ENCODE results near the gene ATG9A.

The ATG9A gene

DNA sequence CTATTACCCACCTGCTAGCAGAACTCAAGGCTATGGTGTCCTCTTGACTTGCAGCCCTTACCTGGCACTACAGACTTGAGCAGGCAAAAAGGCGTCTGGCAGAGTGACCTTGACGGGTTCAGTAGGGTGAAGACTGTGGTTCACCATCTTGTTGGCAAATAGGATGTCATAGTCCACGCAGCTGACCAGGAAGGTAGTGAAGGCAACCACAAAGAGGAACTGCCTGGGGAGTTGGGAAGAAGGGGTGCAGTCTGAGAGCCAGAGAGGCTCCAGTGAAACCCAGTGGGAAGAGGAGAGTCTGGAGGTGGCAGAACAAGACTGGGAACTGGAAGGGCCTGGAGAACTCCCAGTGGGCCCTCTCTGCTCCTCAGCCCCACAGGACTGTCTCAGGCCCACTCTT is 4.1 kb downstream of the ATG9A start:
- Histone ChIP-seq H3K4me1 (ENCODE audit: low read length) (peaks cover 7% of the 10 kb centered on the region; the same call in 1 of the 2 replicates), H3K4me2 (ENCODE audit: low read length) (no peak overlapping the region), H3K9ac (ENCODE audit: low read length) (no peak overlapping the region), H3K27me3 (ENCODE audit: low read depth, low read length) (no peaks in the 10 kb centered on the region), H3K79me2 (ENCODE audit: low read length) (peaks cover 23% of the 10 kb centered on the region), H2AFZ (ENCODE audit: low read depth, low read length) (no peak overlapping the region), H3K4me3 (ENCODE audit: low read length) (no peak overlapping the region), H3K36me3 (replicated peaks; ENCODE audit: low read depth, low read length) (peaks cover 3% of the 10 kb centered on the region), H3K27ac (ENCODE audit: low read length) (no peak overlapping the region), H4K20me1 (ENCODE audit: insufficient read depth, low read length) (no peaks in the 10 kb centered on the region), H3K9me3 (ENCODE audit: insufficient read depth, low read length) (no peaks in the 10 kb centered on the region)
- no peak for TF ChIP-seq EZH2phosphoT487 (IDR thresholded peaks at IDR 0.05; ENCODE audit: low read depth)
- TF ChIP-seq, protein P1, sequence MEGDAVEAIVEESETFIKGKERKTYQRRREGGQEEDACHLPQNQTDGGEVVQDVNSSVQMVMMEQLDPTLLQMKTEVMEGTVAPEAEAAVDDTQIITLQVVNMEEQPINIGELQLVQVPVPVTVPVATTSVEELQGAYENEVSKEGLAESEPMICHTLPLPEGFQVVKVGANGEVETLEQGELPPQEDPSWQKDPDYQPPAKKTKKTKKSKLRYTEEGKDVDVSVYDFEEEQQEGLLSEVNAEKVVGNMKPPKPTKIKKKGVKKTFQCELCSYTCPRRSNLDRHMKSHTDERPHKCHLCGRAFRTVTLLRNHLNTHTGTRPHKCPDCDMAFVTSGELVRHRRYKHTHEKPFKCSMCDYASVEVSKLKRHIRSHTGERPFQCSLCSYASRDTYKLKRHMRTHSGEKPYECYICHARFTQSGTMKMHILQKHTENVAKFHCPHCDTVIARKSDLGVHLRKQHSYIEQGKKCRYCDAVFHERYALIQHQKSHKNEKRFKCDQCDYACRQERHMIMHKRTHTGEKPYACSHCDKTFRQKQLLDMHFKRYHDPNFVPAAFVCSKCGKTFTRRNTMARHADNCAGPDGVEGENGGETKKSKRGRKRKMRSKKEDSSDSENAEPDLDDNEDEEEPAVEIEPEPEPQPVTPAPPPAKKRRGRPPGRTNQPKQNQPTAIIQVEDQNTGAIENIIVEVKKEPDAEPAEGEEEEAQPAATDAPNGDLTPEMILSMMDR (IDR thresholded peaks at IDR 0.05; ENCODE audit: low read depth, low read length), result no peak

DNA sequence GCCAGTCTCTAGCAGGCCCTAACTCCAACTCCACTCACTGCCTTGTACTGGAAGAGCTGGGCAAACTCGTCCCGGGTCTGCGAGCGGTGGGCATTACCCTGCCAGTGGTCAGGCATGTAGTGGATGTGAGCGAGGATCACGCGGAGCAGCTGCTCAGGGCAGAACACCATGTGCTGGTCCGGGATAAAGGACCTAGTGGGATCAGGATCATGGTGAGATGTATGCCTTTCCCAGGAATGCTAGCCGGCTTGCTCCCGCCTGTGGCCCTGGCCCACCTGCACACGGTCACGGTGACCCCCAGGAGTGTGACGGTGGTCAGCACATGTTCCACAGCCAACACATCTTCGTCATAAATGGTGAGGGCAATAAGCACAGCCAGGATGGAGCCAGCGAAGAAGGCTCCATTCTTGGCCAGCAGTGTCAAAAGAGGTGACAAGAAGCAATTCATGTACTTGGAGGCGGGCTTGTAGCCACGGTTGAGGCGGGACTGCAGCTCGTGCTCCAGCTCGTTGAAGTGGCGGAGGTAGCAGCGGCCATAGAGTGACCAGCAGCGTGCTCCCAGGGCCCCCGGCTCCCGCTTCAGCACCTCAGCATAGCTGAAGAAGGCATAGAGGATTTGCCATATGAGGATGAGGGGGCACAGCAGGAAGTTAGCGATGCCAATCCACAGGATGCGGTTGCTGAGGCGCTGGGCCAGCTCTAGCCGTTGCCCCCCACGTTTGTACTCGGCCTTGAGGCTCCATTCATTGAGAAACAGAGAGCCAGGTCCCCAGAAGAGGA is 5.4 kb downstream of the ATG9A start:
- Histone ChIP-seq H3K4me3 (ENCODE audit: low read length) (no peak overlapping the region), H2AFZ (ENCODE audit: low read depth, low read length) (no peak overlapping the region), H4K20me1 (ENCODE audit: insufficient read depth, low read length) (no peaks in the 10 kb centered on the region), H3K27ac (ENCODE audit: low read length) (no peak overlapping the region), H3K36me3 (replicated peaks; ENCODE audit: low read depth, low read length) (peaks cover 3% of the 10 kb centered on the region), H3K9ac (ENCODE audit: low read length) (no peak overlapping the region), H3K27me3 (ENCODE audit: low read depth, low read length) (no peaks in the 10 kb centered on the region), H3K4me1 (ENCODE audit: low read length) (peaks cover 7% of the 10 kb centered on the region; the same call in 1 of the 2 replicates), H3K9me3 (ENCODE audit: insufficient read depth, low read length) (no peaks in the 10 kb centered on the region), H3K79me2 (ENCODE audit: low read length) (peaks cover 16% of the 10 kb centered on the region), H3K4me2 (ENCODE audit: low read length) (no peak overlapping the region)
- no peak for TF ChIP-seq EZH2phosphoT487 (IDR thresholded peaks at IDR 0.05; ENCODE audit: low read depth)
- TF ChIP-seq, protein P1 (IDR thresholded peaks at IDR 0.05; ENCODE audit: low read depth, low read length), result no peak

DNA sequence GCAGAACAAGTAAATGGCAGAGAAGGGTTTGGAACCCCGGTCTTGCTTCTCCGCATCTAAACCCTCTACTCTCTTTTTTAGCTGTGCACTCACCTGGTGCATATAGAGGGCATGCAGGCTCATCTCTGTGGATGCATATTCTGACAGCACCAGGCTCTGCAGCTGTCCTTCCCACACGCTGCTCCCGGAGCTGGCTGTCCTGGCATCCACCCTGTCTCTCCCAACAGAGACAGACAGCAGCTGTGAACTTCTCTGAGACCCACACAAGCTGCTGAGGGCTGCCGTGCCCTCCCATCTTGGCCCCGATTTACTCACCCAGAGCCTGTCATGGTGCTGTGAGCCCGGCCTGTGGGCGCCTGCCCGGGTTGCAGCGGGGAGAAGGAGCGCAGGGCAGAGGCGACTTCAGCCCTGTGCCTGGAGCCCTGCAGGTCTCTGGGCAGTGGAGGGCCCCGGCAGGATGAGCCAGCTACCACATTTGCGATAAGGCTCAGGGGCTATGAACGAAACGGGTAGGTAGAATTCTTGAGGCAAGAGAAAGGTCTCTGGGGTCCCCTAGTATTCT is 7.4 kb downstream of the ATG9A start:
- no peak overlapping the region for H3K27ac ChIP-seq (ENCODE audit: low read length)
- no peak overlapping the region for H3K4me2 ChIP-seq (ENCODE audit: low read length)
- H2AFZ ChIP-seq (ENCODE audit: low read depth, low read length), result no peak overlapping the region
- H3K79me2 ChIP-seq (ENCODE audit: low read length), result no peaks in the 10 kb centered on the region
- H3K9ac ChIP-seq (ENCODE audit: low read length), result no peak overlapping the region
- no peaks in the 10 kb centered on the region for H4K20me1 ChIP-seq (ENCODE audit: insufficient read depth, low read length)
- peaks cover 3% of the 10 kb centered on the region for H3K36me3 ChIP-seq (replicated peaks; ENCODE audit: low read depth, low read length)
- no peaks in the 10 kb centered on the region for H3K27me3 ChIP-seq (ENCODE audit: low read depth, low read length)
- TF ChIP-seq, protein P1 (IDR thresholded peaks at IDR 0.05; ENCODE audit: low read depth, low read length), result no peak
- TF ChIP-seq EZH2phosphoT487 (IDR thresholded peaks at IDR 0.05; ENCODE audit: low read depth), result no peak
- H3K9me3 ChIP-seq (ENCODE audit: insufficient read depth, low read length), result no peaks in the 10 kb centered on the region
- no peaks in the 10 kb centered on the region for H3K4me1 ChIP-seq (ENCODE audit: low read length)
- H3K4me3 ChIP-seq (ENCODE audit: low read length), result no peak overlapping the region

DNA sequence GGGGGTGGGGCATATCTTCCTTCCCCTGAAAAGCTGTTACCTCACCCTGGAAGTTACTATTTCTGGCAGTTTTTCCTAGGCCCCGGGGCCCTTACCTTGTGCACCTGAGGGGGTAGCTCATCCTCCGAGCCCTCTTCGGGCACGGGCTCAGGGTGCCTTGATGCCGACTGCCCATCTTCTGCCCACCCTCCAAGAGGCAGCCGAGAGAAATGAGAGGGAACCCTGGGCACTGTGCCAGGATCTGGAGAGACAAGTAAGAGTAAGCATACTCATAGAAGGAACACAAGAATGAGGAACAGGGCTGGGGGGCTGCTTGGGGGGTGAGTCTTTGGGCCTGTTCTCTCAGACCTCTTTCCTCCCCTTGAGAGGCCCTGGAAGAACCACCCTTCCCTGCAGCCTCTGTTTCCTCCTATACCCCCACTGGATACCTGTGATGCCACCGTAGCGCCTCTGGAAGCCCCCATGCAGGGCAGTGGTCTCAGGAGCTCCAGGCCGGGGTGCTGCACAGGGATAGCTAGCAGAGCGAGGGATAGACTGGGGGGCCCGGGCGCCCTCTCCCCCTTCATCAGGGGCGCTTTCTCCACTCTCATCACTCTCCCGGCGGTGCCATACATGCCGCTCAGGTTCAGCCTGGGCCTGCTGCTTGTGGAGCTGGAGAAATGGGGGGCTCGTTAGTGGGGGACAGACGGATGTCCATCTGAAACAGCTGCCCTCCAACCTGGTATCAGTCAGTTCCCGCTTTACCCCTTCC is 8.6 kb downstream of the ATG9A start:
- Histone ChIP-seq H2AFZ (ENCODE audit: low read depth, low read length) (no peak overlapping the region), H3K4me2 (ENCODE audit: low read length) (no peak overlapping the region), H3K27me3 (ENCODE audit: low read depth, low read length) (no peaks in the 10 kb centered on the region), H4K20me1 (ENCODE audit: insufficient read depth, low read length) (no peaks in the 10 kb centered on the region), H3K9ac (ENCODE audit: low read length) (no peak overlapping the region), H3K4me3 (ENCODE audit: low read length) (no peak overlapping the region), H3K9me3 (ENCODE audit: insufficient read depth, low read length) (no peaks in the 10 kb centered on the region), H3K36me3 (replicated peaks; ENCODE audit: low read depth, low read length) (peaks cover 3% of the 10 kb centered on the region), H3K4me1 (ENCODE audit: low read length) (no peaks in the 10 kb centered on the region), H3K79me2 (ENCODE audit: low read length) (no peaks in the 10 kb centered on the region), H3K27ac (ENCODE audit: low read length) (no peak overlapping the region)
- no peak for TF ChIP-seq EZH2phosphoT487 (IDR thresholded peaks at IDR 0.05; ENCODE audit: low read depth)
- TF ChIP-seq, protein P1 (IDR thresholded peaks at IDR 0.05; ENCODE audit: low read depth, low read length), result no peak
